SK-N-MC (cell line): Measurements from ENCODE around the gene PRKCB.

ENCODE experiments used
- FOXP2 ChIP-seq: optimal IDR thresholded peaks from 2 replicates; pipeline ENCODE3; 2011; ENCODE audit warnings: mild to moderate bottlenecking, moderate library complexity; ENCODE audit not compliant: insufficient read depth; ENCODE audit errors: extremely low read length, control extremely low read depth
- POLR2AphosphoS5 ChIP-seq: IDR thresholded peaks from 2 replicates; pipeline ENCODE4 v1.6.1; 2012; ENCODE audit warnings: mild to moderate bottlenecking, low read depth, low read length, borderline replicate concordance

DNA sequence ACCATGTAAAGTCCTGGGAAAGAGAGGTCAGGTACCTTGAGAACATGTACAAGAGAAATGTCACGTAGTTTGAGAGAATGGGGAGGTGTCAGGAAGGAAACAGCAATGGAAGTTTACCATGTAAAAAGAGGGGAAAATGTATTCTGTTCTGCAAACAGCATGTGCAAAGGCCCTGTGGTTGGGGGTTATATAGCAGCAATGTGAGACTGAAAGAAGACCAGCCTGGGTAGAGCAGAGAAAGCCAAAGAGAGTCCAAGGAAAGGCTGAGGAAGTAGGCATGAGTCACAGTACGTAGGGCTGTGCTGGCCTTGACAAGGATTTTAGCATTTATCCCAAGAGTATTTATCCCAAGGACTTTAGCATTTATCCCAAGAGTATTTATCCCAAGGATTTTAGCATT lies 279.1 kb downstream of the PRKCB start:
- TF ChIP-seq FOXP2, result no peak
- TF ChIP-seq POLR2AphosphoS5, result no peak
